Left renal pelvis (tissue), 4 donors: ENCODE data around the gene CSMD2. TPM values are rescaled to one million over a fixed set of nuclear protein-coding genes. Genes with fewer than 3 reads are reported as not detected.

Experiments
- DNase-seq, 4 donors: peaks; one replicate each; pipeline ENCODE4 v3.0.0-alpha.2; 2013; ENCODE audit warnings: low read depth in 4 of 4, low spot score in 3 of 4
- polyA plus RNA-seq, 4 donors: library from polyadenylated mRNA; unstranded; fragments of 120-200 nt; gene quantifications; one replicate each; pipeline ENCODE4 v1.2.1, GENCODE V29; 2013; ENCODE audit not compliant: insufficient read length in 4 of 4

Gene CSMD2
- polyA plus RNA-seq, 4 donors = 0.29 to 1.3 (median 0.72) TPM

GRCh38 chr1:33586106-33586505 lies 578.9 kb downstream of the CSMD2 start:
- no peak for DNase-seq

GRCh38 chr1:33583567-33583966 lies 581.5 kb downstream of the CSMD2 start:
- DNase-seq = no peak

- no peak for DNase-seq
Observed at GRCh38 chr1:33578557-33579448, 586.2 kb downstream of the CSMD2 start.

- DNase-seq = no peak
Observed at GRCh38 chr1:33577663-33578062, 587.4 kb downstream of the CSMD2 start.

- DNase-seq = no peak
Observed at GRCh38 chr1:33576821-33577599, 588.0 kb downstream of the CSMD2 start.

GRCh38 chr1:33575324-33575879 lies 589.6 kb downstream of the CSMD2 start:
- DNase-seq = no peak

GRCh38 chr1:33573661-33574060 lies 591.4 kb downstream of the CSMD2 start:
- no peak for DNase-seq

GRCh38 chr1:33572387-33572786 lies 592.6 kb downstream of the CSMD2 start:
- no peak for DNase-seq

GRCh38 chr1:33569331-33569730 lies 595.7 kb downstream of the CSMD2 start:
- DNase-seq = no peak

GRCh38 chr1:33563699-33564098 lies 601.3 kb downstream of the CSMD2 start:
- peak; percentile 20 to 28 (median 22) for DNase-seq

GRCh38 chr1:33562563-33562962 lies 602.5 kb downstream of the CSMD2 start:
- DNase-seq = no peak

- DNase-seq = no peak
Observed at GRCh38 chr1:33561576-33561975, 603.5 kb downstream of the CSMD2 start.

GRCh38 chr1:33560680-33561079 lies 604.4 kb downstream of the CSMD2 start:
- no peak for DNase-seq

GRCh38 chr1:33548721-33549120 lies 616.3 kb downstream of the CSMD2 start:
- no peak for DNase-seq

- no peak for DNase-seq
Observed at GRCh38 chr1:33548319-33548718, 616.7 kb downstream of the CSMD2 start.

GRCh38 chr1:33547576-33547975 lies 617.5 kb downstream of the CSMD2 start:
- no peak for DNase-seq

- DNase-seq = no peak
Observed at GRCh38 chr1:33541966-33542365, 623.1 kb downstream of the CSMD2 start.

GRCh38 chr1:33537885-33538284 lies 627.1 kb downstream of the CSMD2 start:
- DNase-seq = no peak

GRCh38 chr1:33535334-33535733 lies 629.7 kb downstream of the CSMD2 start:
- DNase-seq = no peak

GRCh38 chr1:33532936-33533335 lies 632.1 kb downstream of the CSMD2 start:
- no peak for DNase-seq

GRCh38 chr1:33532250-33532649 lies 632.8 kb downstream of the CSMD2 start:
- DNase-seq = no peak
